HEK293 (cell line): ENCODE measurements around the gene MID2.

Source experiments
- CTCF ChIP-seq: fragments of 450-650 bp; formaldehyde crosslinking; IDR thresholded peaks from 2 replicates; pipeline ENCODE4 v1.5.1; 2016; ENCODE audit warnings: missing biosample characterization, missing genetic modification characterization
- ZNF169 ChIP-seq: fragments of 450-650 bp; formaldehyde crosslinking; IDR thresholded peaks from 2 replicates; pipeline ENCODE4 v1.5.1; 2016; ENCODE audit warnings: missing biosample characterization, missing genetic modification characterization
- ZNF274 ChIP-seq, 2 experiments: fragments of 200-500 bp in 1 of 2; fragments of 450-650 bp in 1 of 2; sonication (Bioruptor generic) in 1 of 2; formaldehyde crosslinking in 1 of 2; IDR thresholded peaks; 2 replicates each; pipeline versions ENCODE4 v1.5.1 to v1.6.1; 2014 to 2016; ENCODE audit warnings: borderline replicate concordance in 1 of 2, inconsistent platforms in 1 of 2, low read length in 1 of 2, missing biosample characterization in 1 of 2, missing genetic modification characterization in 1 of 2
- ZNF639 ChIP-seq: fragments of 450-650 bp; formaldehyde crosslinking; IDR thresholded peaks from 2 replicates; pipeline ENCODE4 v1.5.1; 2016; ENCODE audit warnings: missing biosample characterization, missing genetic modification characterization

- TF ChIP-seq CTCF (no peak), ZNF639 (tag by site-specific recombination) (no peak), ZNF169 (no peak), ZNF274 (IDR thresholded peaks at IDR 0.05; ENCODE audit: low read length) (no peak), ZNF274 (tag by site-specific recombination; IDR thresholded peaks at IDR 0.05; ENCODE audit: borderline replicate concordance) (no peak)
Measured at GRCh38 chrX:107825698-107826237, at the start of gene MID2.
